GM12878 (cell line): ENCODE data around the gene KRT7.

Source experiments
- CBX3 ChIP-seq: fragments of 200-600 bp; sonication (generic); IDR thresholded peaks from 2 replicates; pipeline ENCODE4 v1.6.1; 2016; ENCODE audit warnings: low read depth, borderline replicate concordance
- CTCF ChIP-seq, 3 experiments: IDR thresholded peaks in 2 of 3; conservative IDR thresholded peaks in 1 of 3; 2 replicates each; pipeline ENCODE4 v1.5.1; 2011; ENCODE audit warnings: low read depth in 3 of 3, low read length in 3 of 3, mild to moderate bottlenecking in 3 of 3, control low read depth in 2 of 3, moderate library complexity in 2 of 3, inconsistent platforms in 1 of 3, mixed read lengths in 1 of 3; ENCODE audit not compliant: control insufficient read depth in 2 of 3, insufficient read depth in 1 of 3; ENCODE audit errors: extremely low read depth in 1 of 3
- E2F4 ChIP-seq: IDR thresholded peaks from 2 replicates; pipeline ENCODE4 v1.6.1; 2012; ENCODE audit warnings: low read depth, low read length, improper control_type of control experiment
- EZH2 ChIP-seq: IDR thresholded peaks from 2 replicates; pipeline ENCODE4 v1.6.1; 2012; ENCODE audit warnings: low read depth, mild to moderate bottlenecking, control low read depth, inconsistent platforms, low read length, borderline replicate concordance; ENCODE audit not compliant: control insufficient read depth
- NRF1 ChIP-seq: conservative IDR thresholded peaks from 2 replicates; pipeline ENCODE4 v1.6.1; 2011; ENCODE audit warnings: mild to moderate bottlenecking, low read depth, low read length, improper control_type of control experiment
- PBX3 ChIP-seq: IDR thresholded peaks from 2 replicates; pipeline ENCODE4 v1.6.1; 2011; ENCODE audit warnings: mild to moderate bottlenecking, low read depth, low read length, moderate library complexity; ENCODE audit not compliant: insufficient replicate concordance
- PML ChIP-seq: IDR thresholded peaks from 2 replicates; pipeline ENCODE4 v1.6.1; 2012; ENCODE audit warnings: low read length, inconsistent platforms
- POLR2A ChIP-seq: IDR thresholded peaks from 2 replicates; pipeline ENCODE4 v1.6.1; 2011; ENCODE audit warnings: low read depth, mild to moderate bottlenecking, low read length
- POU2F2 ChIP-seq: IDR thresholded peaks from 3 replicates; pipeline ENCODE4 v1.6.1; 2011; ENCODE audit warnings: low read depth, mild to moderate bottlenecking, low read length, borderline replicate concordance
- RCOR1 ChIP-seq: conservative IDR thresholded peaks from 2 replicates; pipeline ENCODE4 v1.6.1; 2012; ENCODE audit warnings: low read depth, low read length, improper control_type of control experiment

GRCh38 chr12:52271158-52271557, 38.1 kb downstream of the KRT7 start:
- TF ChIP-seq PML (no peak), POU2F2 (no peak), CTCF (IDR thresholded peaks at IDR 0.05 in 2 of 3, conservative IDR thresholded peaks at IDR 0.05 in 1 of 3; ENCODE audit: control insufficient read depth in 2 of 3, extremely low read depth in 1 of 3, insufficient read depth in 1 of 3, low read depth in 3 of 3, low read length in 3 of 3) (no peak), CBX3 (no peak), NRF1 (no peak), PBX3 (no peak), E2F4 (no peak), EZH2 (no peak), RCOR1 (no peak), POLR2A (no peak)
